GM12878 (cell line): ENCODE results near the gene BRSK2. TPM values are rescaled to one million over a fixed set of nuclear protein-coding genes. Genes with fewer than 3 reads are reported as not detected.

ENCODE experiments used
- ATAC-seq: fragments of 200-7000 bp; cut with Tn5 transposase; 3 replicates; pipeline ENCODE4 v1.9.1; 2020; ENCODE audit warnings: mild to moderate bottlenecking, moderate library complexity
- BruUV-seq: library from RNA; stranded (reverse); fragments of 400-500 nt; replicated peaks from 2 replicates; lab custom pipeline; 2021; lab: Mats Ljungman, UMichigan
- CTCF ChIA-PET: fragments of 300-600 bp; sonication (Branson Sonifier 250); formaldehyde crosslinking; extraction: SDS; loops from one replicate; lab custom pipeline; 2021; ENCODE audit warnings: inconsistent platforms; lab: Yijun Ruan, JAX
- POLR2A ChIA-PET: fragments of 350-600 bp; formaldehyde crosslinking; extraction: SDS; loops from one replicate; lab custom pipeline; 2021; ENCODE audit warnings: inconsistent platforms; lab: Charles Lee
- RAD21 ChIA-PET: fragments of 300-600 bp; sonication (Branson Sonifier 250); formaldehyde crosslinking; loops from one replicate; lab custom pipeline; 2023; ENCODE audit warnings: antibody characterized with exemption; ENCODE audit not compliant: unreplicated experiment; lab: Charles Lee
- SMC1A ChIA-PET: fragments of 300-600 bp; sonication (Branson Sonifier 250); formaldehyde crosslinking; loops from one replicate; lab custom pipeline; 2023; ENCODE audit not compliant: unreplicated experiment, uncharacterized antibody; lab: Charles Lee
- DNase-seq: peaks from one replicate; pipeline ENCODE4 v3.0.0-alpha.2; 2011; ENCODE audit warnings: low read depth, low spot score
- FAIRE-seq: peaks from 3 replicates; lab custom pipeline; 2011; peaks lifted over from hg19 to GRCh38; lab: Jason Lieb, UNC
- H2AFZ ChIP-seq: 2 replicates; pipeline ENCODE4 v1.6.0; 2011; ENCODE audit warnings: low read depth, low read length, control low read depth; ENCODE audit not compliant: control insufficient read depth
- H3K27ac ChIP-seq: 2 replicates; pipeline ENCODE4 v1.5.1; 2011; ENCODE audit warnings: control low read depth; ENCODE audit not compliant: control insufficient read depth, insufficient read depth
- H3K27me3 ChIP-seq, 2 experiments: replicated peaks in 1 of 2; 2 replicates each; pipeline versions ENCODE4 v1.6.0 to v1.6.1; 2011; ENCODE audit warnings: low read length in 1 of 2; ENCODE audit not compliant: control insufficient read depth in 2 of 2, insufficient read depth in 2 of 2
- H3K36me3 ChIP-seq, 2 experiments: 2 replicates each; pipeline ENCODE4 v1.5.1; 2011; ENCODE audit warnings: low read length in 1 of 2; ENCODE audit not compliant: control insufficient read depth in 2 of 2, insufficient read depth in 2 of 2
- H3K4me1 ChIP-seq: 2 replicates; pipeline ENCODE4 v1.6.1; 2011; ENCODE audit warnings: mild to moderate bottlenecking, low read length, moderate library complexity, mixed read lengths; ENCODE audit not compliant: control insufficient read depth, insufficient read depth
- H3K4me2 ChIP-seq: 2 replicates; pipeline ENCODE4 v1.6.0; 2011; ENCODE audit warnings: control low read depth; ENCODE audit not compliant: control insufficient read depth, insufficient read depth
- H3K4me3 ChIP-seq: fragments of 200-600 bp; sonication (generic); 2 replicates; pipeline ENCODE4 v1.5.1; 2016
- H3K79me2 ChIP-seq: 2 replicates; pipeline ENCODE4 v1.6.0; 2011; ENCODE audit warnings: low read length; ENCODE audit not compliant: control insufficient read depth, insufficient read depth
- H3K9ac ChIP-seq: 2 replicates; pipeline ENCODE4 v1.8.0; 2011; ENCODE audit warnings: low read length, control low read depth, mixed read lengths; ENCODE audit not compliant: control insufficient read depth, insufficient read depth
- H3K9me3 ChIP-seq: replicated peaks from 3 replicates; pipeline ENCODE4 v1.5.1; 2011; ENCODE audit warnings: mild to moderate bottlenecking, low read length; ENCODE audit not compliant: control insufficient read depth, insufficient read depth
- H4K20me1 ChIP-seq: 2 replicates; pipeline ENCODE4 v1.6.0; 2011; ENCODE audit not compliant: control insufficient read depth, insufficient read depth
- E2F8 ChIP-seq: fragments of 450-650 bp; IDR thresholded peaks from 2 replicates; pipeline ENCODE4 v1.6.1; 2018; ENCODE audit warnings: mild to moderate bottlenecking, low read depth, moderate library complexity; ENCODE audit not compliant: partially characterized antibody
- EGR1 ChIP-seq, 2 experiments: IDR thresholded peaks; 1 replicate in 1 of 2; 2 replicates in 1 of 2; pipeline ENCODE4 v1.6.1; 2011 to 2012; ENCODE audit warnings: low read depth in 2 of 2, low read length in 2 of 2, borderline replicate concordance in 1 of 2, mild to moderate bottlenecking in 1 of 2, moderate library complexity in 1 of 2
- NRF1 ChIP-seq: conservative IDR thresholded peaks from 2 replicates; pipeline ENCODE4 v1.6.1; 2011; ENCODE audit warnings: mild to moderate bottlenecking, low read depth, low read length, improper control_type of control experiment
- RAD21 ChIP-seq: IDR thresholded peaks from 2 replicates; pipeline ENCODE4 v1.6.1; 2011; ENCODE audit warnings: mild to moderate bottlenecking, low read depth, low read length, moderate library complexity; ENCODE audit not compliant: insufficient read depth
- SP1 ChIP-seq: IDR thresholded peaks from one replicate; pipeline ENCODE4 v1.6.1; 2011; ENCODE audit warnings: low read depth, low read length
- SRF ChIP-seq, 2 experiments: IDR thresholded peaks; 2 replicates each; pipeline ENCODE4 v1.6.1; 2011; ENCODE audit warnings: low read depth in 2 of 2, low read length in 2 of 2, mild to moderate bottlenecking in 1 of 2, moderate library complexity in 1 of 2
- TAF1 ChIP-seq: IDR thresholded peaks from 2 replicates; pipeline ENCODE4 v1.6.1; 2011; ENCODE audit warnings: mild to moderate bottlenecking, low read depth, low read length, borderline replicate concordance
- USF1 ChIP-seq: IDR thresholded peaks from 2 replicates; pipeline ENCODE4 v1.6.1; 2011; ENCODE audit warnings: borderline replicate concordance, low read depth, mild to moderate bottlenecking, moderate library complexity, mixed read lengths, low read length; ENCODE audit not compliant: insufficient read depth; ENCODE audit errors: extremely low read length
- ZBTB40 ChIP-seq: fragments of 450-650 bp; IDR thresholded peaks from 2 replicates; pipeline ENCODE4 v1.6.1; 2016; ENCODE audit warnings: mild to moderate bottlenecking, moderate library complexity, borderline replicate concordance
- ZSCAN29 ChIP-seq: fragments of 450-650 bp; IDR thresholded peaks from 2 replicates; pipeline ENCODE4 v1.6.1; 2017; ENCODE audit warnings: mild to moderate bottlenecking, moderate library complexity
- whole genome bisulfite sequencing: methylation state at CpG from one replicate; pipeline ENCODE4 v1.1.6; 2016; ENCODE audit warnings: low lambda C conversion rate; ENCODE audit not compliant: insufficient replicate concordance, insufficient coverage; ENCODE audit errors: missing lambda C conversion rate; 5-methylcytosine and 5-hydroxymethylcytosine counted together
- in situ Hi-C: fragments of 300-500 bp; cut with MboI; formaldehyde crosslinking; loops from 9 replicates; pipeline ENCODE4 v1.14.3; 2018; ENCODE audit warnings: mixed read lengths
- intact Hi-C: fragments of 100-400 bp; cut with micrococcal nuclease; formaldehyde crosslinking; loops from one replicate; pipeline ENCODE4 v1.14.2; 2022; ENCODE audit not compliant: unreplicated experiment
- polyA plus RNA-seq, 11 experiments: library from polyadenylated mRNA; depleted of rRNA in 4 of 11; unstranded in 6 of 11; stranded (reverse) in 5 of 11; fragments of >200 nt; fragmentation: Nextera tagmentation in 4 of 11; fragmentation: Illumina TruSeq in 1 of 11; extraction: Ambion mirVana in 4 of 11; extraction: Trizol in 1 of 11; gene quantifications; 1 replicate in 1 of 11; 2 replicates in 10 of 11; pipeline versions ENCODE4 v1.2.1 to v1.2.3, GENCODE V29; 2011 to 2016; ENCODE audit warnings: inconsistent platforms in 2 of 11, missing spikeins in 2 of 11, low read depth in 1 of 11
- total RNA-seq, 4 experiments: library from RNA; depleted of rRNA in 3 of 4; stranded (reverse); fragments of >200 nt in 3 of 4; fragmentation: Illumina TruSeq in 1 of 4; extraction: Trizol in 1 of 4; gene quantifications; 2 replicates each; pipeline versions ENCODE4 v1.2.1 to v1.2.3, GENCODE V29; 2013 to 2021
- TF ChIP-seq, protein P1 (sequence below): fragments of 450-650 bp; IDR thresholded peaks from 2 replicates; pipeline ENCODE4 v1.6.1; 2017; ENCODE audit warnings: borderline replicate concordance

Gene BRSK2
- total and polyA plus RNA-seq, 10 of the 15 experiments (the other 5 are each of a cell fraction or from before 2014, with no cell fraction given): 0.13 TPM; not detected in 9

DNA sequence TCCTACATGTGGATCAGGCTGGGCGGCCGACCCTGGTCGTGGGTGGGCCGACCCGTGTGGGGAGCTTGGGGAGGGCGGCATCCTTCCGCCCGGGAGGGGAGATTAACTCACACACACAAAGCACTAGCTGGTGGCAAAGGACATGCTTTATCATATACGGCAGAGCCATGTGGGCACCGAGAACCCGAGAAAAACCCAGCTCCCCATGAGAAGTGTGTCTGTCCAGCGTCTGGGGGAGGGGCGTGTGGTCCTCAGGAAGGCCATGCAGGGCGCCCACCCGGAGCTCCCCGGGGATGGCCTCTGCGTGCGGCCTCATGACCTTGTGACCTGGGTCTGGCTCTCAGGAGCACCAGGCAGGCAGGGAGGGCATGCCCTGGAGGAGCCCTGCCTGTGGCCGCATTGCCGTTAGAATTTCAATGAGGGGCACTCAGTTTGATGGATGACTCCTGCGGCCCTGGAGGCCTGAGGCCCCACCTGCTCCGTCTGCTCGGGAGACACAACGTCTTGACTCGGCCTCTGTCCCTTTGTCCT, 40.9 kb upstream of the BRSK2 start (continued):
- TF ChIP-seq, protein P1, sequence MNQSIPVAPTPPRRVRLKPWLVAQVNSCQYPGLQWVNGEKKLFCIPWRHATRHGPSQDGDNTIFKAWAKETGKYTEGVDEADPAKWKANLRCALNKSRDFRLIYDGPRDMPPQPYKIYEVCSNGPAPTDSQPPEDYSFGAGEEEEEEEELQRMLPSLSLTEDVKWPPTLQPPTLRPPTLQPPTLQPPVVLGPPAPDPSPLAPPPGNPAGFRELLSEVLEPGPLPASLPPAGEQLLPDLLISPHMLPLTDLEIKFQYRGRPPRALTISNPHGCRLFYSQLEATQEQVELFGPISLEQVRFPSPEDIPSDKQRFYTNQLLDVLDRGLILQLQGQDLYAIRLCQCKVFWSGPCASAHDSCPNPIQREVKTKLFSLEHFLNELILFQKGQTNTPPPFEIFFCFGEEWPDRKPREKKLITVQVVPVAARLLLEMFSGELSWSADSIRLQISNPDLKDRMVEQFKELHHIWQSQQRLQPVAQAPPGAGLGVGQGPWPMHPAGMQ: no peak
- TF ChIP-seq EGR1 (IDR thresholded peaks at IDR 0.05; ENCODE audit: borderline replicate concordance in 1 of 2, low read depth in 2 of 2, low read length in 2 of 2) (no peak), RAD21 (no peak), SRF (IDR thresholded peaks at IDR 0.05; ENCODE audit: low read depth in 2 of 2, low read length in 2 of 2) (no peak)

GRCh38 chr11:1349327-1350041, 40.2 kb upstream of the BRSK2 start:
- H3K4me3 ChIP-seq: no peak overlapping the region
- no peaks in the 10 kb centered on the region for H3K36me3 ChIP-seq
- no TSS peak for BruUV-seq
- POLR2A ChIA-PET: no interaction called here
- H2AFZ ChIP-seq: no peak overlapping the region
- H3K9ac ChIP-seq: no peak overlapping the region
- 56% methylated on average over 25 of the region's 29 CpGs for WGBS
- no peaks in the 10 kb centered on the region for H3K9me3 ChIP-seq
- intact Hi-C loops (no loop called here), in situ Hi-C loops (no loop called here)
- ATAC-seq: no peak
- no peak for FAIRE-seq
- RAD21 ChIA-PET: no interaction called here
- no peak overlapping the region for H3K27ac ChIP-seq
- H3K4me2 ChIP-seq: no peak overlapping the region
- CTCF ChIA-PET: no interaction called here
- no peaks in the 10 kb centered on the region for H3K79me2 ChIP-seq
- H3K4me1 ChIP-seq: no peaks in the 10 kb centered on the region
- no peaks in the 10 kb centered on the region for H4K20me1 ChIP-seq
- no peaks in the 10 kb centered on the region for H3K27me3 ChIP-seq
- SMC1A ChIA-PET: no interaction called here
- DNase-seq: no peak
- TF ChIP-seq ZSCAN29 (no peak), E2F8 (no peak), NRF1 (no peak), USF1 (no peak), SP1 (no peak), EGR1 (IDR thresholded peaks at IDR 0.05; ENCODE audit: borderline replicate concordance in 1 of 2, low read depth in 2 of 2, low read length in 2 of 2) (no peak), ZBTB40 (no peak), TAF1 (no peak)
